SK-N-SH treated with all-trans-retinoic acid at 6 μM for 48 hours (cell line): ENCODE results near the gene AGBL1.

Source experiments
- CREB5 ChIP-seq: fragments of 250-450 bp; sonication (Bioruptor Pico); IDR thresholded peaks from 2 replicates; pipeline ENCODE4 v1.5.1; 2020; ENCODE audit warnings: low read depth, mild to moderate bottlenecking, moderate library complexity
- PATZ1 ChIP-seq: fragments of 250-450 bp; sonication (Bioruptor Pico); IDR thresholded peaks from 2 replicates; pipeline ENCODE4 v1.8.0; 2020; ENCODE audit warnings: mild to moderate bottlenecking, moderate library complexity, borderline replicate concordance
- SNAI2 ChIP-seq: fragments of 250-450 bp; sonication (Bioruptor Pico); IDR thresholded peaks from 2 replicates; pipeline ENCODE4 v1.5.0; 2020; ENCODE audit warnings: mild to moderate bottlenecking, moderate library complexity
- ZFP3 ChIP-seq: fragments of 250-450 bp; sonication (Bioruptor Pico); IDR thresholded peaks from 2 replicates; pipeline ENCODE4 v1.5.0; 2020; ENCODE audit warnings: mild to moderate bottlenecking, moderate library complexity

DNA sequence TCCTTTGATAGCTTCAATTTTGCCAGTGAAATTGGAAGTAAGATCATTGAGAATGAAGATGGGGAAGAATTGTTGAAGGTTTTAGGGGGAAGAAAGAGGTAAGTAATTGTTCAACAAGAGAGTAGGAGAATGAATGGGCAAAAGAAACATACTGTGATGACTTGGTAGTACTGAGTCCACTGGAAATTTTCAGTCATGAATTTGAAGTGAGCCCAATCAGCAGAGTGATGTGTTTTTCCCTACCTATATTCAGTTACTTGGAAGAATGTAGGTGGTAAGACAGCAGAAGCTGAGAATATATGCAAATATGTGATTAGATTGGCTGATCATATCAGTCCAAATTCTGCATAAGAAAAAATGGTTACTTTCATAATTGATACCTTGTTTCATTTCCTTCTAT, 569.6 kb downstream of the AGBL1 start:
- TF ChIP-seq PATZ1 (CRISPR knock-in tag) = no peak
- no peak for TF ChIP-seq CREB5 (CRISPR knock-in tag)
- TF ChIP-seq SNAI2 (CRISPR knock-in tag) = no peak
- no peak for TF ChIP-seq ZFP3 (CRISPR knock-in tag)
